Right lobe of liver (tissue), 6 donors: ENCODE data around the gene DHRS4. TPM values are rescaled to one million over a fixed set of nuclear protein-coding genes. Genes with fewer than 3 reads are reported as not detected.
A peak's percentile ranks its signal among the peaks of the same experiment; 100 is the strongest.
"Not testable (repeated sequence)": the region's sequence is repeated elsewhere in the genome, so short reads cannot be mapped to it uniquely, and the experiment has no call there.

ENCODE experiments used
- ATAC-seq, 4 donors: fragments of 200-7000 bp; cut with Tn5 transposase; one replicate each; pipeline ENCODE4 v1.9.1; 2020; ENCODE audit warnings: mild to moderate bottlenecking in 4 of 4, moderate library complexity in 4 of 4
- DNase-seq, 3 donors: peaks; one replicate each; pipeline ENCODE4 v3.0.0-alpha.2; 2020
- H3K27ac ChIP-seq, 3 donors: fragments of 200-600 bp; one replicate each; pipeline ENCODE4 v1.8.0; 2022
- H3K27me3 ChIP-seq, 2 donors: fragments of 200-600 bp; one replicate each; pipeline ENCODE4 v1.8.0; 2022
- H3K36me3 ChIP-seq, 4 donors: fragments of 200-600 bp; sonication (generic) in 1 of 4; one replicate each; pipeline versions ENCODE4 v1.5.1 to v1.8.0; 2017 to 2022; ENCODE audit warnings: control low read depth in 1 of 4
- H3K4me1 ChIP-seq, 4 donors: fragments of 200-600 bp; sonication (generic) in 1 of 4; one replicate each; pipeline versions ENCODE4 v1.5.1 to v1.8.0; 2017 to 2022; ENCODE audit warnings: control low read depth in 1 of 4
- H3K4me3 ChIP-seq, 3 donors: fragments of 200-600 bp; one replicate each; pipeline ENCODE4 v1.8.0; 2022
- H3K9me3 ChIP-seq, 4 donors: fragments of 200-600 bp; sonication (generic) in 1 of 4; one replicate each; pipeline versions ENCODE4 v1.5.1 to v1.8.0; 2017 to 2022; ENCODE audit warnings: control low read depth in 1 of 4
- POLR2A ChIP-seq: fragments of 450-650 bp; IDR thresholded peaks from one replicate; pipeline ENCODE4 v1.6.1; 2017; ENCODE audit warnings: antibody characterized with exemption, mild to moderate bottlenecking
- WGBS: methylation state at CpG from one replicate; pipeline ENCODE4 v1.1.6; 2018; ENCODE audit warnings: low coverage, low lambda C conversion rate; ENCODE audit not compliant: insufficient coverage; ENCODE audit errors: missing lambda C conversion rate; 5-methylcytosine and 5-hydroxymethylcytosine counted together
- intact Hi-C, 2 donors: fragments of 100-400 bp; cut with DNase I; formaldehyde crosslinking; loops; one replicate each; pipeline versions ENCODE4 v1.11.2 to v1.14.1; 2022
- total RNA-seq, 6 experiments: library from RNA; depleted of rRNA in 2 of 6; stranded (reverse); fragments of >200 nt in 2 of 6; fragmentation: NEBNext Ultra II Directional in 3 of 6; extraction: Animal tissue kit (Norgen Biotek cat#: 25700) in 3 of 6; gene quantifications; one replicate each; pipeline versions ENCODE4 v1.1.0 to v1.2.4, GENCODE V29; 2016 to 2023
- donor health status: DM: no; HTN: yes; CAD: no.
- donor health status: DM: no; HTN: no; CAD: no.
- donor health status: DM: no; HTN: no; CAD: no.
- donor health status: DM: no; HTN: yes; CAD: no.
- donor health status: DM: no; HTN: yes; CAD: no.

Gene DHRS4
- total RNA-seq, 6 experiments from 2014 or later = 30.5 to 82.5 (median 45.1) TPM

GRCh38 chr14:23988607-23989363 lies 35.2 kb downstream of the DHRS4 start, which contains the start of gene DHRS4L2:
TSS of gene DHRS4L2 (plus strand) at chr14:23988929. CDS start at chr14:23988948, 19 bp downstream.
- ATAC-seq = peak; percentile 99 to 100 (median 100)
- peak; percentile 72 for TF ChIP-seq POLR2A
- H3K27me3 ChIP-seq, H3K4me1 ChIP-seq, H3K36me3 ChIP-seq, intact Hi-C loops, H3K9me3 ChIP-seq: not testable (repeated sequence)
- peak; percentile 92 to 94 (median 94) for DNase-seq
- Histone ChIP-seq H3K27ac (peak within 1 kb of the TSS; percentile 6 to 43 (median 33)), H3K4me3 (peak within 1 kb of the TSS; percentile 50 to 59 (median 57))
- 12% methylated on average over 13 of the region's 40 CpGs for WGBS

- H3K36me3 ChIP-seq, H3K27ac ChIP-seq, intact Hi-C loops, H3K4me1 ChIP-seq, H3K9me3 ChIP-seq, H3K27me3 ChIP-seq: not testable (repeated sequence)
- DNase-seq = peak in 2 of 3 donors; percentile 28 to 51
- peak overlapping the region in 1 of 3 donors; percentile 57 for H3K4me3 ChIP-seq
- 92% methylated on average over 9 of the region's 21 CpGs for WGBS
- ATAC-seq = peak in 1 of 4 donors; percentile 26
Measured at GRCh38 chr14:23989734-23990445, 36.3 kb downstream of the DHRS4 start.

GRCh38 chr14:23990961-23991360 lies 37.4 kb downstream of the DHRS4 start:
- DNase-seq, intact Hi-C loops, ATAC-seq, H3K36me3 ChIP-seq, H3K27me3 ChIP-seq, H3K4me3 ChIP-seq, H3K4me1 ChIP-seq, H3K9me3 ChIP-seq, H3K27ac ChIP-seq: not testable (repeated sequence)
- 88% methylated on average over 1 of the region's 1 CpG for WGBS

GRCh38 chr14:23993042-23993441 lies 39.5 kb downstream of the DHRS4 start:
- not testable (repeated sequence) for H3K27me3 ChIP-seq, DNase-seq
- 76% methylated on average over 3 of the region's 3 CpGs for WGBS

GRCh38 chr14:23996009-23996408 lies 42.4 kb downstream of the DHRS4 start:
- H3K4me1 ChIP-seq, H3K9me3 ChIP-seq, DNase-seq, H3K36me3 ChIP-seq, intact Hi-C loops, ATAC-seq, H3K27ac ChIP-seq, H3K27me3 ChIP-seq, H3K4me3 ChIP-seq: not testable (repeated sequence)

More at GRCh38 chr14:23993042-23993441, 39.5 kb downstream of the DHRS4 start:
- H3K27ac ChIP-seq, intact Hi-C loops, H3K4me3 ChIP-seq, H3K9me3 ChIP-seq, H3K36me3 ChIP-seq, ATAC-seq, H3K4me1 ChIP-seq: not testable (repeated sequence)

- H3K4me1 ChIP-seq, H3K27ac ChIP-seq, DNase-seq, H3K4me3 ChIP-seq, ATAC-seq, H3K27me3 ChIP-seq, H3K9me3 ChIP-seq, H3K36me3 ChIP-seq, intact Hi-C loops: not testable (repeated sequence)
- 100% methylated on average over 1 of the region's 2 CpGs for WGBS
Measured at GRCh38 chr14:23996825-23997224, 43.3 kb downstream of the DHRS4 start.

GRCh38 chr14:23999640-24000039 lies 46.1 kb downstream of the DHRS4 start:
- not testable (repeated sequence) for ATAC-seq

GRCh38 chr14:24001078-24001477 lies 47.5 kb downstream of the DHRS4 start:
- H3K4me3 ChIP-seq, H3K27ac ChIP-seq, H3K4me1 ChIP-seq, intact Hi-C loops, ATAC-seq, H3K36me3 ChIP-seq, H3K9me3 ChIP-seq, DNase-seq, H3K27me3 ChIP-seq: not testable (repeated sequence)

More at GRCh38 chr14:23999640-24000039, 46.1 kb downstream of the DHRS4 start:
- H3K9me3 ChIP-seq, H3K27ac ChIP-seq, DNase-seq, H3K36me3 ChIP-seq, H3K27me3 ChIP-seq, intact Hi-C loops, H3K4me3 ChIP-seq, H3K4me1 ChIP-seq: not testable (repeated sequence)
- WGBS = 100% methylated on average over 1 of the region's 5 CpGs

- DNase-seq, H3K4me3 ChIP-seq, H3K4me1 ChIP-seq, H3K9me3 ChIP-seq, intact Hi-C loops, H3K36me3 ChIP-seq, H3K27ac ChIP-seq, H3K27me3 ChIP-seq: not testable (repeated sequence)
- peak in 2 of 4 donors; percentile 45 to 54 for ATAC-seq
- no CpG with 5 or more reads among the region's 2 CpGs for WGBS
Measured at GRCh38 chr14:24001679-24002078, 48.1 kb downstream of the DHRS4 start.

GRCh38 chr14:24006471-24006816 lies 52.9 kb downstream of the DHRS4 start:
- H3K4me1 ChIP-seq, H3K36me3 ChIP-seq, DNase-seq, H3K9me3 ChIP-seq, intact Hi-C loops, H3K27ac ChIP-seq, H3K27me3 ChIP-seq: not testable (repeated sequence)
- no CpG with 5 or more reads among the region's 15 CpGs for WGBS
- peak; percentile 63 to 69 (median 66) for ATAC-seq
- peak overlapping the region; percentile 43 to 60 (median 46) for H3K4me3 ChIP-seq

GRCh38 chr14:24006817-24007652 lies 53.5 kb downstream of the DHRS4 start:
- H3K27me3 ChIP-seq, H3K36me3 ChIP-seq, intact Hi-C loops, H3K9me3 ChIP-seq, H3K27ac ChIP-seq, H3K4me1 ChIP-seq: not testable (repeated sequence)
- H3K4me3 ChIP-seq = peak overlapping the region; percentile 43 to 60 (median 46)
- WGBS = no CpG with 5 or more reads among the region's 62 CpGs
- ATAC-seq (peak; percentile 97 to 98 (median 98)), DNase-seq (peak; percentile 69 to 76 (median 72))
